SK-N-SH (cell line): ENCODE data around the gene FBXW9. TPM values are rescaled to one million over a fixed set of nuclear protein-coding genes. Genes with fewer than 3 reads are reported as not detected.
A peak's percentile ranks its signal among the peaks of the same experiment; 100 is the strongest.

Experiments used
- CTCF ChIA-PET: fragments of 300-600, 350-600 bp; formaldehyde crosslinking; extraction: SDS; loops from one replicate; lab custom pipeline; 2021; lab: Yijun Ruan, JAX
- POLR2A ChIA-PET: fragments of 350-600 bp; sonication (Branson Sonifier 250); formaldehyde crosslinking; extraction: SDS; loops from one replicate; lab custom pipeline; 2020; ENCODE audit warnings: antibody characterized with exemption, inconsistent platforms; lab: Yijun Ruan, JAX
- DNase-seq: peaks from one replicate; pipeline ENCODE4 v3.0.0; 2012
- H2AFZ ChIP-seq: fragments of 200-600 bp; sonication (generic); 2 replicates; pipeline ENCODE4 v1.8.1; 2016; ENCODE audit warnings: antibody characterized with exemption, mild to moderate bottlenecking, low read depth
- H3F3A ChIP-seq: fragments of 200-600 bp; sonication (generic); replicated peaks from 2 replicates; pipeline ENCODE3; 2016; ENCODE audit warnings: antibody characterized with exemption, mild to moderate bottlenecking; ENCODE audit not compliant: insufficient read depth
- H3K27ac ChIP-seq, 2 experiments: fragments of 200-500 bp in 1 of 2; fragments of 200-600 bp in 1 of 2; sonication (Bioruptor generic) in 1 of 2; sonication (generic), shearing (Covaris generic) in 1 of 2; 2 replicates each; pipeline versions ENCODE4 v1.5.1 to v1.6.1; 2014 to 2016; ENCODE audit warnings: low read depth in 2 of 2, inconsistent platforms in 1 of 2, low read length in 1 of 2, mild to moderate bottlenecking in 1 of 2, mixed read lengths in 1 of 2
- H3K27me3 ChIP-seq: fragments of 200-600 bp; sonication (generic), shearing (Covaris generic); 2 replicates; pipeline ENCODE4 v1.6.1; 2016; ENCODE audit warnings: mixed run types; ENCODE audit not compliant: insufficient read depth
- H3K36me3 ChIP-seq, 2 experiments: fragments of 200-500 bp in 1 of 2; fragments of 200-600 bp in 1 of 2; sonication (Bioruptor generic) in 1 of 2; sonication (generic) in 1 of 2; replicated peaks in 1 of 2; 2 replicates each; pipeline versions ENCODE3 to v1.5.1; 2014 to 2016; ENCODE audit warnings: low read length in 1 of 2, mild to moderate bottlenecking in 1 of 2; ENCODE audit not compliant: insufficient read depth in 2 of 2, control insufficient read depth in 1 of 2
- H3K4me1 ChIP-seq, 2 experiments: fragments of 200-500 bp in 1 of 2; fragments of 200-600 bp in 1 of 2; sonication (Bioruptor generic) in 1 of 2; sonication (generic), shearing (Covaris generic) in 1 of 2; 2 replicates each; pipeline versions ENCODE4 v1.5.1 to v1.6.1; 2014 to 2016; ENCODE audit warnings: low read depth in 1 of 2, low read length in 1 of 2, mixed run types in 1 of 2; ENCODE audit not compliant: insufficient read depth in 2 of 2, control insufficient read depth in 1 of 2
- H3K4me2 ChIP-seq: fragments of 200-600 bp; sonication (generic), shearing (Covaris generic); 2 replicates; pipeline ENCODE4 v1.6.1; 2017; ENCODE audit warnings: mixed run types
- H3K4me3 ChIP-seq, 2 experiments: fragments of 200-500 bp in 1 of 2; fragments of 200-600 bp in 1 of 2; sonication (Bioruptor generic) in 1 of 2; sonication (generic), shearing (Covaris generic) in 1 of 2; 2 replicates each; pipeline versions ENCODE4 v1.5.1 to v1.8.1; 2014 to 2016; ENCODE audit warnings: low read depth in 2 of 2, inconsistent platforms in 1 of 2, low read length in 1 of 2, mild to moderate bottlenecking in 1 of 2, mixed read lengths in 1 of 2, moderate library complexity in 1 of 2
- H3K79me2 ChIP-seq: fragments of 200-600 bp; sonication (generic); 2 replicates; pipeline ENCODE4 v1.8.1; 2017; ENCODE audit warnings: mild to moderate bottlenecking; ENCODE audit not compliant: insufficient read depth
- H3K9ac ChIP-seq: fragments of 200-600 bp; sonication (generic); 2 replicates; pipeline ENCODE4 v1.6.1; 2017; ENCODE audit warnings: mixed run types
- H3K9me2 ChIP-seq: fragments of 200-600 bp; sonication (generic); 2 replicates; pipeline ENCODE4 v1.6.1; 2017; ENCODE audit warnings: mixed run types
- H3K9me3 ChIP-seq: fragments of 200-600 bp; sonication (generic); 2 replicates; pipeline ENCODE4 v1.6.1; 2017; ENCODE audit warnings: mixed run types, mild to moderate bottlenecking, moderate library complexity
- H4K20me1 ChIP-seq: fragments of 200-600 bp; sonication (generic); 2 replicates; pipeline ENCODE4 v1.6.1; 2017; ENCODE audit warnings: mild to moderate bottlenecking, mixed run types; ENCODE audit not compliant: insufficient read depth
- CHD2 ChIP-seq: fragments of 150-350 bp; IDR thresholded peaks from 2 replicates; pipeline ENCODE4 v1.6.1; 2018; ENCODE audit warnings: low read length; ENCODE audit not compliant: partially characterized antibody
- ELF1 ChIP-seq: IDR thresholded peaks from 2 replicates; pipeline ENCODE4 v1.4.0; 2012
- EP300 ChIP-seq, 2 experiments: IDR thresholded peaks; 2 replicates each; pipeline versions ENCODE4 v1.4.0 to v1.6.1; 2012; ENCODE audit warnings: borderline replicate concordance in 1 of 2, low read depth in 1 of 2, low read length in 1 of 2
- EZH2phosphoT487 ChIP-seq: fragments of 200-600 bp; sonication (generic); IDR thresholded peaks from 2 replicates; pipeline ENCODE4 v1.6.1; 2017; ENCODE audit warnings: low read depth, mixed run types, mild to moderate bottlenecking, antibody characterized with exemption, moderate library complexity, borderline replicate concordance
- FOXJ3 ChIP-seq: sonication (generic); formaldehyde crosslinking; IDR thresholded peaks from 2 replicates; pipeline ENCODE4 v1.5.1; 2020; ENCODE audit warnings: mild to moderate bottlenecking, missing genetic modification reagents
- GABPA ChIP-seq: IDR thresholded peaks from 2 replicates; pipeline ENCODE4 v1.4.0; 2012; ENCODE audit warnings: low read depth, mild to moderate bottlenecking
- JUND ChIP-seq: IDR thresholded peaks from 2 replicates; pipeline ENCODE4 v1.4.0; 2012
- MAX ChIP-seq: IDR thresholded peaks from 2 replicates; pipeline ENCODE4 v1.4.0; 2012; ENCODE audit warnings: low read depth
- MEF2A ChIP-seq: IDR thresholded peaks from 2 replicates; pipeline ENCODE4 v1.4.0; 2012; ENCODE audit warnings: low read depth, borderline replicate concordance
- MXI1 ChIP-seq: IDR thresholded peaks from 2 replicates; pipeline ENCODE4 v1.6.1; 2012; ENCODE audit warnings: mild to moderate bottlenecking, low read depth, low read length, improper control_type of control experiment
- NFIC ChIP-seq: IDR thresholded peaks from 2 replicates; pipeline ENCODE4 v1.4.0; 2012; ENCODE audit warnings: borderline replicate concordance
- PBX3 ChIP-seq: IDR thresholded peaks from 2 replicates; pipeline ENCODE4; 2012
- POLR2AphosphoS5 ChIP-seq: IDR thresholded peaks from 2 replicates; pipeline ENCODE4 v1.6.1; 2012; ENCODE audit warnings: low read depth, low read length
- RAD21 ChIP-seq: IDR thresholded peaks from 2 replicates; pipeline ENCODE4 v1.6.1; 2012; ENCODE audit warnings: mild to moderate bottlenecking, low read length
- RCOR1 ChIP-seq: fragments of 150-350 bp; IDR thresholded peaks from 2 replicates; pipeline ENCODE4 v1.6.1; 2017; ENCODE audit warnings: antibody characterized with exemption, low read length
- REST ChIP-seq: IDR thresholded peaks from 2 replicates; pipeline ENCODE4 v1.6.1; 2012; ENCODE audit warnings: mild to moderate bottlenecking, low read depth, low read length, moderate library complexity
- RFX5 ChIP-seq: IDR thresholded peaks from 2 replicates; pipeline ENCODE4 v1.6.1; 2012; ENCODE audit warnings: mild to moderate bottlenecking, improper control_type of control experiment, low read length
- RXRA ChIP-seq: IDR thresholded peaks from 2 replicates; pipeline ENCODE4 v1.4.0; 2012; ENCODE audit warnings: low read depth, mild to moderate bottlenecking, borderline replicate concordance
- SIN3A ChIP-seq: IDR thresholded peaks from 2 replicates; pipeline ENCODE4 v1.6.1; 2012; ENCODE audit warnings: low read depth, mild to moderate bottlenecking, low read length, moderate library complexity, borderline replicate concordance
- TAF1 ChIP-seq: IDR thresholded peaks from 2 replicates; pipeline ENCODE4 v1.6.1; 2012; ENCODE audit warnings: low read depth, mild to moderate bottlenecking, low read length, moderate library complexity, borderline replicate concordance
- TEAD4 ChIP-seq: IDR thresholded peaks from 2 replicates; pipeline ENCODE4 v1.4.0; 2012; ENCODE audit warnings: mild to moderate bottlenecking, borderline replicate concordance; ENCODE audit not compliant: insufficient read depth
- USF2 ChIP-seq: fragments of 150-350 bp; IDR thresholded peaks from 2 replicates; pipeline ENCODE4 v1.6.1; 2017; ENCODE audit warnings: antibody characterized with exemption, low read length, low read depth, borderline replicate concordance
- ZBTB33 ChIP-seq: IDR thresholded peaks from 2 replicates; pipeline ENCODE4 v1.4.0; 2012; ENCODE audit warnings: low read depth, borderline replicate concordance
- WGBS: methylation state at CpG from one replicate; pipeline ENCODE4 v1.1.6; 2017; ENCODE audit warnings: low lambda C conversion rate; 5-methylcytosine and 5-hydroxymethylcytosine counted together
- polyA plus RNA-seq, 3 experiments: library from polyadenylated mRNA; depleted of rRNA; stranded (reverse); fragments of >200 nt; gene quantifications; 2 replicates each; pipeline ENCODE4 v1.2.3, GENCODE V29; 2012

The FBXW9 gene
- polyA plus RNA-seq, 1 of the 3 experiments (the other 2 are of a cell fraction) = 26.6 TPM

- no peak for TF ChIP-seq MEF2A
- TF ChIP-seq RAD21 = no peak
- TF ChIP-seq CHD2 = no peak
- TF ChIP-seq POLR2AphosphoS5 = no peak
These were observed 26.9 kb upstream of the FBXW9 start (continued) for GRCh38 chr19:12723381-12723640.

- Histone ChIP-seq H3K9me2 (no peaks in the 10 kb centered on the region), H3K27me3 (no peaks in the 10 kb centered on the region), H3K79me2 (peaks cover 57% of the 10 kb centered on the region), H3K9me3 (no peaks in the 10 kb centered on the region), H3K9ac (peak overlapping the region; percentile 95), H4K20me1 (no peaks in the 10 kb centered on the region), H3K4me2 (peak overlapping the region; percentile 99), H3K36me3 (peaks cover 10 to 16% of the 10 kb centered on the region in 2 experiments), H3F3A (peaks cover 17% of the 10 kb centered on the region), H3K27ac (peak overlapping the region; percentile 89), H3K4me3 (peak overlapping the region; percentile 63 to 85), H2AFZ (peak overlapping the region; percentile 75), H3K4me1 (peaks cover 7 to 8% of the 10 kb centered on the region in 2 experiments; a peak in 3 of 4 replicates)
- ChIA-PET CTCF (interaction anchor here (0.7 to 3.8 kb wide), 10 partner anchors 10 to 125 kb away, joined by 3 to 25 read pairs (median 4); partner anchors contain the start of genes GET3 and TRIR), POLR2A (interaction anchor here (0.6 to 1.7 kb wide), 13 partner anchors 9 to 223 kb away, joined by 3 to 6 read pairs (median 3); partner anchors contain the start of genes FBXW9, GET3, JUNB and RAD23A)
- 1% methylated on average over 29 of the region's 32 CpGs for WGBS
- DNase-seq = peak; percentile 96
- TF ChIP-seq MXI1 = peak; percentile 90
- peak; percentile 53; the same call in 1 of the 2 replicates for TF ChIP-seq ZBTB33
- no peak for TF ChIP-seq JUND
- peak; percentile 92 for TF ChIP-seq MAX
- TF ChIP-seq EZH2phosphoT487 = no peak
- peak; percentile 69; the same call in 1 of the 2 replicates for TF ChIP-seq ELF1
- peak; percentile 17 for TF ChIP-seq REST
- peak; percentile 80 for TF ChIP-seq TAF1
- no peak for TF ChIP-seq RAD21
- TF ChIP-seq SIN3A = peak; percentile 89
- TF ChIP-seq POLR2AphosphoS5 = peak; percentile 76
- no peak for TF ChIP-seq RXRA
- TF ChIP-seq GABPA = peak; percentile 78
- no peak; the same call in 1 of the 2 replicates for TF ChIP-seq RFX5
- no peak for TF ChIP-seq PBX3
- no peak for TF ChIP-seq TEAD4
- TF ChIP-seq RCOR1 = 0 out of 2 replicates have a peak, but pooled peaks have one; percentile 33
- TF ChIP-seq NFIC = no peak; the same call in 1 of the 2 replicates
- peak; percentile 27 for TF ChIP-seq CHD2
- no peak for TF ChIP-seq EP300 (IDR thresholded peaks at IDR 0.05; ENCODE audit: borderline replicate concordance in 1 of 2, low read depth in 1 of 2, low read length in 1 of 2)
- TF ChIP-seq USF2 = peak; percentile 96
- no peak for TF ChIP-seq FOXJ3
These were observed 26.3 kb upstream of the FBXW9 start for GRCh38 chr19:12722566-12723380.
